CD8-positive, alpha-beta memory T cell (primary cell): Measurements from ENCODE around the gene DEFB116. TPM values are rescaled to one million over a fixed set of nuclear protein-coding genes. Genes with fewer than 3 reads are reported as not detected.

Experiments
- CTCF ChIA-PET: fragments of 350-600 bp; sonication (Branson Sonifier 250); formaldehyde crosslinking; loops from one replicate; lab custom pipeline; 2021; ENCODE audit warnings: antibody characterized with exemption; lab: Charles Lee
- POLR2A ChIA-PET: fragments of 350-600 bp; sonication (Branson Sonifier 250); formaldehyde crosslinking; loops from one replicate; lab custom pipeline; 2021; ENCODE audit warnings: antibody characterized with exemption; lab: Charles Lee
- DNase-seq, 5 donors: peaks; one replicate each; pipeline versions ENCODE4 v3.0.0 to v3.0.0-alpha.2; 2020 to 2022; ENCODE audit warnings: mixed read lengths in 1 of 5
- H3K27ac ChIP-seq: one replicate; pipeline ENCODE4 v1.7.0; 2013; ENCODE audit warnings: low read depth, mild to moderate bottlenecking, low read length, moderate library complexity
- H3K27me3 ChIP-seq: 2 replicates; pipeline ENCODE4 v1.7.0; 2013; ENCODE audit warnings: low read length, mild to moderate bottlenecking; ENCODE audit not compliant: insufficient read depth, poor library complexity, severe bottlenecking
- H3K36me3 ChIP-seq: 2 replicates; pipeline ENCODE4 v1.7.0; 2013; ENCODE audit warnings: mild to moderate bottlenecking, low read length, moderate library complexity; ENCODE audit not compliant: insufficient read depth
- H3K4me1 ChIP-seq: 2 replicates; pipeline ENCODE4 v1.7.0; 2013; ENCODE audit warnings: mild to moderate bottlenecking, low read length, moderate library complexity; ENCODE audit not compliant: insufficient read depth
- H3K4me3 ChIP-seq: 2 replicates; pipeline ENCODE4 v1.7.0; 2013; ENCODE audit warnings: mild to moderate bottlenecking, low read length
- H3K9me3 ChIP-seq: 2 replicates; pipeline ENCODE4 v1.7.0; 2013; ENCODE audit warnings: mild to moderate bottlenecking, low read length
- H3K27ac Mint-ChIP-seq, 8 donors: one replicate each; pipeline ENCODE4 v1.8.0; 2020 to 2021; ENCODE audit warnings: mixed read lengths in 8 of 8, mild to moderate bottlenecking in 6 of 8, inconsistent platforms in 3 of 8, moderate library complexity in 3 of 8
- H3K27me3 Mint-ChIP-seq, 2 donors: one replicate each; pipeline ENCODE4 v1.8.0; 2020 to 2021; ENCODE audit warnings: mixed read lengths in 2 of 2, mild to moderate bottlenecking in 1 of 2, moderate library complexity in 1 of 2
- H3K36me3 Mint-ChIP-seq, 3 donors: one replicate each; pipeline ENCODE4 v1.8.0; 2020 to 2021; ENCODE audit warnings: mixed read lengths in 3 of 3, inconsistent platforms in 1 of 3, mild to moderate bottlenecking in 1 of 3
- H3K4me1 Mint-ChIP-seq, 3 donors: one replicate each; pipeline ENCODE4 v1.8.0; 2020 to 2021; ENCODE audit warnings: mixed read lengths in 3 of 3, inconsistent platforms in 1 of 3, mild to moderate bottlenecking in 1 of 3
- H3K4me3 Mint-ChIP-seq, 7 donors: one replicate each; pipeline ENCODE4 v1.8.0; 2020 to 2021; ENCODE audit warnings: mixed read lengths in 7 of 7, mild to moderate bottlenecking in 6 of 7, moderate library complexity in 4 of 7, inconsistent platforms in 2 of 7
- H3K9me3 Mint-ChIP-seq, 5 donors: one replicate each; pipeline ENCODE4 v1.8.0; 2020 to 2022; ENCODE audit warnings: mixed read lengths in 5 of 5, mild to moderate bottlenecking in 3 of 5, moderate library complexity in 2 of 5, inconsistent platforms in 1 of 5
- polyA plus RNA-seq: library from polyadenylated mRNA; unstranded; fragments of 300-500 nt; fragmentation: Illumina TruSeq; gene quantifications from one replicate; pipeline ENCODE4 v1.2.3, GENCODE V29; 2021
- total RNA-seq, 2 experiments: library from RNA; stranded (reverse); gene quantifications; one replicate each; pipeline ENCODE4 v1.2.3, GENCODE V29; 2021

The DEFB116 gene
- total and polyA plus RNA-seq, 3 experiments from 2014 or later: not detected

- Mint-ChIP-seq H3K27me3 (peaks cover 0 to 1% of the 10 kb centered on the region in 2 donors), H3K4me1 (no peaks in the 10 kb centered on the region), H3K27ac (no peak overlapping the region), H3K4me3 (no peak overlapping the region), H3K9me3 (peaks cover 5 to 13% (median 13%) of the 10 kb centered on the region in 5 donors), H3K36me3 (no peaks in the 10 kb centered on the region)
- Histone ChIP-seq H3K4me1 (no peaks in the 10 kb centered on the region), H3K9me3 (no peaks in the 10 kb centered on the region), H3K4me3 (no peak overlapping the region), H3K27ac (no peak overlapping the region), H3K36me3 (no peaks in the 10 kb centered on the region), H3K27me3 (no peaks in the 10 kb centered on the region)
- ChIA-PET POLR2A (no interaction called here), CTCF (no interaction called here)
- no peak for DNase-seq
Measured at GRCh38 chr20:31260326-31260932, 48.0 kb downstream of the DEFB116 start.

GRCh38 chr20:31257364-31257763, 51.0 kb downstream of the DEFB116 start, which contains the start of gene DEFB115:
TSS of gene DEFB115 (plus strand) at chr20:31257664. CDS start at chr20:31257664, 0 bp downstream.
- H3K4me1 Mint-ChIP-seq: no peaks in the 10 kb centered on the region
- Histone ChIP-seq H3K9me3 (no peaks in the 10 kb centered on the region), H3K4me1 (no peaks in the 10 kb centered on the region), H3K4me3 (no peak within 1 kb of the TSS), H3K36me3 (no peaks in the 10 kb centered on the region), H3K27me3 (no peaks in the 10 kb centered on the region), H3K27ac (no peak within 1 kb of the TSS)
- DNase-seq: no peak
- no peak within 1 kb of the TSS for H3K27ac Mint-ChIP-seq
- H3K4me3 Mint-ChIP-seq: no peak within 1 kb of the TSS
- POLR2A ChIA-PET: no interaction called here
- CTCF ChIA-PET: no interaction called here
- H3K9me3 Mint-ChIP-seq: peaks cover 0 to 12% (median 8%) of the 10 kb centered on the region in 5 donors
- peaks cover 0 to 1% of the 10 kb centered on the region in 2 donors for H3K27me3 Mint-ChIP-seq
- no peaks in the 10 kb centered on the region for H3K36me3 Mint-ChIP-seq

GRCh38 chr20:31256959-31257358, 51.4 kb downstream of the DEFB116 start:
- ChIA-PET POLR2A (no interaction called here), CTCF (no interaction called here)
- H3K4me3 Mint-ChIP-seq: no peak overlapping the region
- H3K9me3 ChIP-seq: no peaks in the 10 kb centered on the region
- DNase-seq: no peak
- peaks cover 0 to 16% (median 7%) of the 10 kb centered on the region in 5 donors for H3K9me3 Mint-ChIP-seq
- H3K27ac Mint-ChIP-seq: no peak overlapping the region
- H3K27me3 Mint-ChIP-seq: peaks cover 0 to 1% of the 10 kb centered on the region in 2 donors
- no peak overlapping the region for H3K4me3 ChIP-seq
- H3K27ac ChIP-seq: no peak overlapping the region
- H3K4me1 ChIP-seq: no peaks in the 10 kb centered on the region
- no peaks in the 10 kb centered on the region for H3K27me3 ChIP-seq
- H3K36me3 ChIP-seq: no peaks in the 10 kb centered on the region
- no peaks in the 10 kb centered on the region for H3K4me1 Mint-ChIP-seq
- no peaks in the 10 kb centered on the region for H3K36me3 Mint-ChIP-seq

Other genes with a start within 250 kb of the DEFB116 start
- not detected for gene DEFB115, start 50.9 kb downstream of the DEFB116 start, total RNA-seq
- not detected for gene DEFB115, start 50.9 kb downstream of the DEFB116 start, polyA plus RNA-seq
- gene DEFB118, start 60.0 kb upstream of the DEFB116 start, total RNA-seq: not detected
- gene DEFB118, start 60.0 kb upstream of the DEFB116 start, polyA plus RNA-seq: not detected
- not detected for gene DEFB119, start 82.0 kb upstream of the DEFB116 start, total RNA-seq
- gene DEFB119, start 82.0 kb upstream of the DEFB116 start, polyA plus RNA-seq: not detected
- gene DEFB121, start 97.6 kb upstream of the DEFB116 start, total RNA-seq: not detected
- gene DEFB121, start 97.6 kb upstream of the DEFB116 start, polyA plus RNA-seq: not detected
- gene DEFB123, start 132.0 kb upstream of the DEFB116 start, total RNA-seq: not detected
- gene DEFB123, start 132.0 kb upstream of the DEFB116 start, polyA plus RNA-seq: not detected
- not detected for gene DEFB124, start 166.5 kb upstream of the DEFB116 start, total RNA-seq
- gene DEFB124, start 166.5 kb upstream of the DEFB116 start, polyA plus RNA-seq: not detected
- gene REM1, start 166.7 kb upstream of the DEFB116 start, total RNA-seq: not detected
- gene REM1, start 166.7 kb upstream of the DEFB116 start, polyA plus RNA-seq: not detected
- 100 to 1,000 TPM; 153 to 167 TPM for gene HM13, start 205.9 kb upstream of the DEFB116 start, total RNA-seq
- gene HM13, start 205.9 kb upstream of the DEFB116 start, polyA plus RNA-seq: 166 TPM